OCI-LY1 (cell line): Measurements from ENCODE around the gene COX6B2.

Source experiments
- H2AFZ ChIP-seq: fragments of 200-600 bp; sonication (generic), shearing (Covaris generic); 2 replicates; pipeline ENCODE4 v1.6.0; 2014; ENCODE audit warnings: antibody characterized with exemption, mild to moderate bottlenecking, low read length
- H3F3A ChIP-seq: fragments of 200-600 bp; sonication (generic), shearing (Covaris generic); 2 replicates; pipeline ENCODE4 v1.6.0; 2014; ENCODE audit warnings: mild to moderate bottlenecking, antibody characterized with exemption, low read length, moderate library complexity; ENCODE audit not compliant: insufficient read depth
- H3K27ac ChIP-seq: fragments of 200-600 bp; sonication (generic); 2 replicates; pipeline ENCODE4 v1.5.1; 2014; ENCODE audit warnings: low read length, mixed run types, mild to moderate bottlenecking, low read depth; ENCODE audit not compliant: poor library complexity, severe bottlenecking
- H3K27me3 ChIP-seq: fragments of 200-600 bp; sonication (generic); 2 replicates; pipeline ENCODE4 v1.6.0; 2014; ENCODE audit warnings: antibody characterized with exemption, mild to moderate bottlenecking, low read length, moderate library complexity; ENCODE audit not compliant: insufficient read depth
- H3K36me3 ChIP-seq: fragments of 200-600 bp; sonication (generic); 2 replicates; pipeline ENCODE4 v1.6.1; 2014; ENCODE audit warnings: mild to moderate bottlenecking, antibody characterized with exemption, low read length, moderate library complexity, mixed read lengths; ENCODE audit not compliant: insufficient read depth
- H3K4me1 ChIP-seq: fragments of 200-600 bp; sonication (generic); 2 replicates; pipeline ENCODE4 v1.5.1; 2014; ENCODE audit warnings: mild to moderate bottlenecking, low read length, moderate library complexity; ENCODE audit not compliant: insufficient read depth, severe bottlenecking
- H3K4me2 ChIP-seq: fragments of 200-600 bp; sonication (generic), shearing (Covaris generic); 2 replicates; pipeline ENCODE4 v1.6.1; 2014; ENCODE audit warnings: low read length
- H3K4me3 ChIP-seq: fragments of 200-600 bp; sonication (generic); 2 replicates; pipeline ENCODE4 v1.5.1; 2014; ENCODE audit warnings: low read length, low read depth, mild to moderate bottlenecking, mixed read lengths; ENCODE audit not compliant: poor library complexity, severe bottlenecking
- H3K79me2 ChIP-seq: fragments of 200-600 bp; shearing (Covaris generic); 2 replicates; pipeline ENCODE4 v1.6.1; 2016; ENCODE audit warnings: mixed run types, low read length, mixed read lengths; ENCODE audit not compliant: insufficient read depth
- H3K9ac ChIP-seq: fragments of 200-600 bp; sonication (generic), shearing (Covaris generic); 2 replicates; pipeline ENCODE4 v1.6.1; 2014; ENCODE audit warnings: mild to moderate bottlenecking, low read length, mixed read lengths
- H3K9me2 ChIP-seq: fragments of 200-600 bp; sonication (generic), shearing (Covaris generic); 2 replicates; pipeline ENCODE4 v1.6.1; 2014; ENCODE audit warnings: low read depth, mild to moderate bottlenecking, low read length, mixed read lengths
- H3K9me3 ChIP-seq: fragments of 200-600 bp; shearing (Covaris generic); 2 replicates; pipeline ENCODE4 v1.6.1; 2014; ENCODE audit warnings: low read length, mixed read lengths
- H4K20me1 ChIP-seq: fragments of 200-600 bp; sonication (generic), shearing (Covaris generic); 2 replicates; pipeline ENCODE4 v1.6.0; 2016; ENCODE audit warnings: mild to moderate bottlenecking, low read length; ENCODE audit not compliant: insufficient read depth
- CTCF ChIP-seq: fragments of 200-600 bp; sonication (generic), shearing (Covaris generic); IDR thresholded peaks from 2 replicates; pipeline ENCODE4 v1.5.1; 2017; ENCODE audit warnings: mild to moderate bottlenecking, antibody characterized with exemption, low read length, moderate library complexity, mixed read lengths
- EZH2 ChIP-seq: fragments of 200-600 bp; sonication (generic), shearing (Covaris generic); IDR thresholded peaks from 2 replicates; pipeline ENCODE4 v1.8.0; 2017; ENCODE audit warnings: borderline replicate concordance, mixed run types, mild to moderate bottlenecking, antibody characterized with exemption, low read length, moderate library complexity, mixed read lengths

COX6B2 gene

GRCh38 chr19:55306712-55307111 lies 47.8 kb downstream of the COX6B2 start:
- no peak overlapping the region for H3K27ac ChIP-seq
- TF ChIP-seq EZH2, result no peak
- no peak for TF ChIP-seq CTCF
- no peaks in the 10 kb centered on the region for H3F3A ChIP-seq
- no peaks in the 10 kb centered on the region for H3K79me2 ChIP-seq
- no peak overlapping the region for H3K9ac ChIP-seq
- H3K4me2 ChIP-seq, result no peak overlapping the region
- no peaks in the 10 kb centered on the region for H3K9me3 ChIP-seq
- H3K4me1 ChIP-seq, result peaks cover 32% of the 10 kb centered on the region
- no peak overlapping the region for H2AFZ ChIP-seq
- H3K4me3 ChIP-seq, result no peak overlapping the region
- H3K9me2 ChIP-seq, result no peaks in the 10 kb centered on the region
- H3K36me3 ChIP-seq, result peaks cover 23% of the 10 kb centered on the region
- H3K27me3 ChIP-seq, result no peaks in the 10 kb centered on the region
- H4K20me1 ChIP-seq, result no peaks in the 10 kb centered on the region

- Histone ChIP-seq H3K4me1 (peaks cover 37% of the 10 kb centered on the region), H3F3A (no peaks in the 10 kb centered on the region), H3K9me3 (no peaks in the 10 kb centered on the region), H3K27me3 (no peaks in the 10 kb centered on the region), H3K4me3 (no peak overlapping the region), H3K27ac (no peak overlapping the region), H3K9ac (no peak overlapping the region), H2AFZ (no peak overlapping the region), H3K36me3 (peaks cover 23% of the 10 kb centered on the region), H3K9me2 (no peaks in the 10 kb centered on the region), H4K20me1 (no peaks in the 10 kb centered on the region), H3K79me2 (no peaks in the 10 kb centered on the region), H3K4me2 (no peak overlapping the region)
- TF ChIP-seq EZH2, result no peak
- TF ChIP-seq CTCF, result no peak
These were observed 48.4 kb downstream of the COX6B2 start for GRCh38 chr19:55305983-55306562.

DNA sequence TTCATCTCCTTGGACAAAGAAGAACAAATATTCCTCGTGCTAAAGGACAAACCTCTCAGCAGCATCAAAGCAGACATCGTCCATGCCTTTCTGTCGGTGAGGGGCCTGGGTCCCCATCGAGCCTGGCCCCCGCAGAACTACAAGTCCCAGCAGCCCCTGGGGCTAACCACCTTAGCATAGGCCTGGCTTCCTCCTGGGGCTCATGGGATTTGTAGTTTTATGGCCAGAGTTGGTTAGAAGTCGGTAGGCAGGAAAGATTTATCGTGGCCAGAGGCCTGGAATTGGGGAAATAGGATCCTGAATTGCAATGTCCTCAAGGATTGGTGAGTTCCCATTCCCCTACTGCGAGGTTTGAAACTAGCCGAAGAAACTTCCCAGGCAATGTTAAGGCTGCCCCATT lies 49.0 kb downstream of the COX6B2 start:
- H2AFZ ChIP-seq, result no peak overlapping the region
- H3K4me1 ChIP-seq, result peaks cover 36% of the 10 kb centered on the region
- H3K9me3 ChIP-seq, result no peaks in the 10 kb centered on the region
- no peak for TF ChIP-seq CTCF
- no peak for TF ChIP-seq EZH2
- no peak overlapping the region for H3K4me2 ChIP-seq
- no peak overlapping the region for H3K27ac ChIP-seq
- H3K9me2 ChIP-seq, result no peaks in the 10 kb centered on the region
- no peaks in the 10 kb centered on the region for H4K20me1 ChIP-seq
- no peaks in the 10 kb centered on the region for H3K27me3 ChIP-seq
- H3F3A ChIP-seq, result no peaks in the 10 kb centered on the region
- H3K9ac ChIP-seq, result no peak overlapping the region
- H3K36me3 ChIP-seq, result peaks cover 23% of the 10 kb centered on the region
- H3K4me3 ChIP-seq, result no peak overlapping the region
- no peaks in the 10 kb centered on the region for H3K79me2 ChIP-seq
